Stimulated activated CD4-positive, alpha-beta T cell treated with anti-CD3 and anti-CD28 coated beads, Interleukin-2, amount 100 ng/mL, for 4 hours (primary cell): ENCODE measurements around the gene TIMM17A.
A peak's percentile ranks its signal among the peaks of the same experiment; 100 is the strongest.
"Not testable (repeated sequence)": the region's sequence is repeated elsewhere in the genome, so short reads cannot be mapped to it uniquely, and the experiment has no call there.

Source experiments
- DNase-seq: peaks from one replicate; pipeline ENCODE4 v3.0.0-alpha.2; 2020; ENCODE audit warnings: low read depth

The TIMM17A gene

GRCh38 chr1:201940316-201940715 lies 15.0 kb upstream of the TIMM17A start:
- not testable (repeated sequence) for DNase-seq

- DNase-seq = no peak
These were observed 13.7 kb upstream of the TIMM17A start for GRCh38 chr1:201941420-201942128.

- no peak for DNase-seq
These were observed 13.2 kb upstream of the TIMM17A start for GRCh38 chr1:201942129-201942495.

DNA sequence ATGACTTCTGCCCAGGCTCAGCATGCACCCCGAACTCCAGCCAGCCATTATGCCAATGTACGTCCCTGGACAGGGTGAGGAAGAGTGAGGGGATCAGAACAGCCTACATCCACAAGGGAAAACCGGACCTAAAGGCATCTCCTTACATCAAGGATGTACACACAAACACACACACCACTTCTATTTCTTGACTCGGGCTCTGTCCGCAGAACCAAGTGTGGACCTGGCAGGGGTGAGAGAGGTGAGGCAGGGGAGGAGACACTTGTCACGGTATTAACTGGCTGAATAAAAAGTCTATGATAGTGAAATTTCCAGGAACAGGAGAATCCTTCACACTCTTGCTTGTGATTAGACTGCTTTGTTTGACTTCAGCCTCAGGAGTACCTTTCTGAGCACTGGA lies 11.3 kb upstream of the TIMM17A start:
- DNase-seq = no peak

DNA sequence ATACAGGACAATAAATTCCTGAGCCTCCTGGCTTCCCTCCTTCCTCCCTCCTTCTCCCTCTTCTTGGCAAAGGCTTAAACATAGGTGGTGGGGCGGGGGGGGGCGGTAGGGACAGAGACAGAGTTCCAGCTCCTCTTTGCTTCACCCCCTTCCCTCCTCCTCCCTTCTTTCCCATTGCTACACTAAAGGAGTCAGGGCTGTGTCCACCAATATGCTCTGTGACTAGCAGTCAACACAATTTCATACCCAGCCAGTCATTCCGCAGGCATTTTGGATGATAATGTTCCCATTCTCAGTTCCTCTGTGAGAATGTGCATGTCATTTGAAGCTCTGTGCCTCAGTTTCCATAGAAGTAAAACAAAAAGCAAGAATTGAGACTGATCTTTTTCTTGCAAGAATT lies 10.7 kb upstream of the TIMM17A start:
- no peak for DNase-seq

DNA sequence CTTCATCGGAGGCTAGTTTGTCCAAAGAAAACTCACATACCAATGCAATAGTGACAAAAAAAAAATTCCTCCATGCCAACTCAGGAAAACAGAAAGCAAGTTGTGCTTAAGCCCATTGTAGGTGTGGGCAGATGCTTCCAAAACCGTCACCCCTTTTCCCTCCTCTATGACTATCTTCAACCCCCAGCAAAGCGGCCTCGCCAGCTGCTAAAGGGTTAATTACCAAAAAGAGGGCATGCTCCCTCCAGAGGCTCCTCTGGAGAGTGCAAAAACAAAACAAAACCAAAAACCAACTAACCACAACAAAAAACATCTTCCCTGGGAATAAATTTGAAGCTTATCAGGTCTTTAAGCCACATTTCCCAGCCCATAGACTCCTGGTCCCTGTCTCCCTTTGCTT lies 10.1 kb upstream of the TIMM17A start:
- no peak for DNase-seq

DNA sequence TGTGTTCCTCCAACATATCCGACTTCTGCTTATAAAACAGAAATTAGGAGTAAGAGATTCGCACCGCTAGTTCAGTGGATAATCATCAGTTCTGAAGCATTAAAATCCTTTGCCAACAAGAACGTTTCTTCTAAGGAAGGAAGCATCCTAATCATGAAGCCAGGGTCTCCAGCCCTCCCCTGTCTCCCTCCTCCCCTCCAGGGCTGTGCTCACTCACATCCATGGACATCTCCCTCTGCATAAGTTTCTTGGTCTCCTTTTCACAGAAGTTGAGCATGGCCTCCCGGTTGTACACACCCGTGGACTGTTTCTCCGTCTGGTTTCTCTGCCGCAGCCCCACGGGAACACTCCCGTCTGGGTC lies 9.5 kb upstream of the TIMM17A start:
- no peak for DNase-seq

GRCh38 chr1:201946224-201946908 lies 8.9 kb upstream of the TIMM17A start, which contains the start of gene LMOD1:
TSS of gene LMOD1 (minus strand) at chr1:201946548. CDS start at chr1:201946340, 208 bp downstream.
- DNase-seq = no peak

DNA sequence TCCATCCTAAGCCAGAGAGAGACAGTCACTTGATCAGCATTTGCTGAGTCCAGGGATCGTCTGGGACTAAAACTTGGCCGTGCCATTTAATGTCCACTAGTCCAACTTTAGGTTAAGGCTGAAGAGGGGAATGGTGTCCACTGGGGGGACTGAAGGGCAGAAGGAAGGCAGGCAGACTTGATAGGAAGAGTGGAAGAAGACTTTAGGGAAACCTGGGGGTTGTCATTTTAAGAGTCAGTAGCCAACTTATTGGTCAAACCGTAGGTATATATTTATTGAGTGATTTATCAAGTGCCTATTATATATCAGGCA lies 7.7 kb upstream of the TIMM17A start:
- no peak for DNase-seq

DNA sequence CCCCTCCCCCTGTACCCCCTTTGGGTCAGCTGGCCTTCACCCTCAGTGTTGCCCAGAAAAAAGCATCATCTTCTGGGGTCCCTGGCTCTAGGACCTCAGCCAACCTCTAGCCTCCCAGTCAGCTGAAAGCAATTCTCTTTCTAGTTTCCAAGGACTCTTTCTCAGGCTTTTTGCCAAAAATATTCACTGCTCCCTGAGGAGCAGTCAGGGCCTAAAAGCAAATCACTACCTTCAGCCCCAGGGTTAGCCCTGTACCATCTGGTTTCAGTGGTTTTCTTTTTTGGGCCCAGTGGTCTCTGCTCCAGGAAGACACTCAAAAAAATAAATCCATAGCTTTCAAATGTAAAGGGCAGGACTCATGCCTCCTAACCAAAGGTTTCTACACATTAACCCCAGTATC lies 5.8 kb upstream of the TIMM17A start:
- no peak for DNase-seq

GRCh38 chr1:201954263-201955008 lies 867 bp upstream of the TIMM17A start:
- no peak for DNase-seq

- DNase-seq = no peak
These were observed 433 bp downstream of the TIMM17A start for GRCh38 chr1:201955729-201956143.

- no peak for DNase-seq
These were observed 3.0 kb downstream of the TIMM17A start for GRCh38 chr1:201958348-201958747.

- not testable (repeated sequence) for DNase-seq
These were observed 7.1 kb downstream of the TIMM17A start for GRCh38 chr1:201962382-201962781.

DNA sequence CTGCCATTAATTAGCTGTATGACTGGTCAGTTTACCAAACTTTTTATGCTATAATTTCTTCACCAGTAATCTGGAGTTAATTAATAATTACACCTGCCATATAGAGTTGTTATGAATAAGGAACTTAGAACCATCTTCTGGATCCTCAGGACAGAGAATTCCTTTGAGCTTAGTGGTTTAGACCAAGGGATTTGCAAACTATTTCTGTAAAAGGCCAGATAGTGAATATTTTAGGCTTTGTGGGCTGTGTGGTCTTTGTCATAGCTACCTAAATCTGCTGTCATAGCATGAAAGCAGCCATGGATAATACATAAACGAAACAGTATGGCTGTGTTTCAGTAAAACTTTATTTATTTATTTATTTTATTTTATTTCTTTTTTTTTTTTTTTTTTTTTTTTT lies 9.0 kb downstream of the TIMM17A start:
- no peak for DNase-seq

- DNase-seq = no peak
These were observed 10.9 kb downstream of the TIMM17A start for GRCh38 chr1:201966171-201966570.

DNA sequence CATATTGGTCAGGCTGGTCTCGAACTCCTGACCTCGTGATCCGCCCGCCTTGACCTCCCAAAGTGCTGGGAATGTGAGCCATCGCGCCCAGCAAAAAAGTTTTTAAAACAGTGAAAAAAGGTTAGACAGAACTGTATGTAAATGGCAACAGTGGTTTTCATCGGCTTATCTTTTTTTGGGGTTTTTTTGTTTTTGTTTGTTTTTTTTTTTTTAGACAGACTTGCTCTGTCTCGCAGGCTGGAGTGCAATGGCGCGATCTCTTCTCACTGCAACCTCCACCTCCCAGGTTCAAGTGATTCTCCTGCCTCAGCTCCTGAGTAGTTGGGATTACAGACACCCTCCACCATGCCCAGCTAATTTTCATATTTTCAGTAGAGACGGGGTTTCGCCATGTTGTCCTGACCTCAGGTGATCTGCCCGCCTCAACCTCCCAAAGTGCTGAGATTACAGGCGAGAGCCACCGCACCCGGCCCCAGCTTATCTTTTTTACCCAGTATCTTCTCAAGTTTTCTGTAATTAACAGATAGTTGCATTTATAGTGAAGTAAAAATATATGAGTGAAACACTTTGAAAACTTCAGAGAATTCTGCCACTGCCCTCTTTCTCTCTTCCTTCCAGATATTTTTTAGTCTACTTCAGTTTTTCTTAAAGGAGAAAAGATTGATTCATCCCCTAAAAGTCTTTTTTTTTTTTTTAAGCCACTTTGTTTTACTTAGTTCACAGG lies 13.1 kb downstream of the TIMM17A start:
- DNase-seq = no peak

DNA sequence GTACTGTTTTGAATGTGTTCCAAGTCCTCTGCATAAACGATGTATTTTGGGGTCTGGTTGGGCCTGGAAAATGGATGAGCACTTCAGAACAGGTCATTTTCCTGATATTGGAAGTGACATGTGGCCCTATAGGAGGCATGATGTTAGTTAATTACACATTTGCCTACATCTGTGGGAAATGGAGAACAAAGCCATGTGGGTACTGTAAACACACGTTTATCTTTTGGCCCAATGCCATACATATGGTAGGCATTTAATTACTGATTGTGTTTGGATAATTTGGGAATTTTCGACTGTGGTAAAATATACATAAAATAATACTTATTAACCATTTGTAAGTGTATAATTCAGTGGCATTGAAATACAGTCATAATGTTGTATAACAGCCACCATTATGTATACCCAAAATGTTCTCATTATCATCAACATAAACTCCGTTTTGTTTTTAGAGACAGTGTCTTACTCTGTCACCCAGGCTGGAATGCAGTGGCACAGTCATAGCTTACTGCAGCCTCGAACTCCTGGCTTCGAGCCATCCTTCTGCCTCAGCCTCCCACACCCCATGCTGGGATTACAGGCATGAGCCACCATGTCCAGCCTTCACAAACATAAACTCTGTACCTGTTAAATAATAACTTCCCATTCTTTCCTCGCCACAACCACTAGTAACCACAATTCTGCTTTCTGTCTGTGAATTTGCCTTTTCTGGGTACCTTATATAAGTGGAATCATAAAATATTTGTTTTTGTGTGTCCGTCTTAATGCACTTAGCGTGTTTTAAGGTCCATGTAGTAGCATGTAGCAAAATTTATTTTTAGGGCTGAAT lies 15.2 kb downstream of the TIMM17A start:
- no peak for DNase-seq

DNA sequence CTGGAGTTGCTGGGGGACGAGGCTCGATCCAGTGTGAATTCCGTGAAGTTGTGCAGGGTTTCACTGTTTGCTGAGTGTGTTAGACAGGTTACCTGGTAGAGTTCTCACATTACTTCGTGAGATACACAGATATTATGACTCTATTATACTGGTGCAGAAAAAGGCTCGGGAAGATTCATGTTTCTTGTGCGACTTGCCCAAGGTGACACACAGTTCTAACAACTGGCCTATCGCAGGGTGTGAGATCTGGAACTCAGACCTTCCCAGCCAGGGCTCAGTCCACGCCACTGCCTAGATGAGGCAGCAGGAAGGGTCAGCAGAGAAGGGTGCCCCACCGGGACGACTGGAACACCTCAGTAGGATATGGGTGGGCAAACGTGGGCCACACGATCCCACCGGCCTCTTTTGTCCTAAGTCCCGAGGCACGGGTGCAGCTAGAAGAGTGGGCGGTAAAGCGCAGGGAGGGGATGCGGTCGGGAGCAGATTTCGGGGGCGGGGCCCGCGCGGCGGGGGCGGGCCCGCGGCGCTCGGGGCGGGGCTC lies 26.8 kb downstream of the TIMM17A start:
- peak; percentile 42 for DNase-seq

- DNase-seq = peak; percentile 24
These were observed 27.5 kb downstream of the TIMM17A start, which contains the start of gene RNPEP for GRCh38 chr1:201982623-201983379. TSS of gene RNPEP (plus strand) at chr1:201982648. CDS start at chr1:201982667, 19 bp downstream.
